HCT116 (cell line): ENCODE measurements around the gene RXFP2.

Experiments
- CEBPB ChIP-seq: IDR thresholded peaks from 2 replicates; pipeline ENCODE4 v1.6.1; 2012; ENCODE audit warnings: low read depth
- EZH2 ChIP-seq: fragments of 200-600 bp; sonication (generic); IDR thresholded peaks from 2 replicates; pipeline ENCODE4 v1.6.1; 2017; ENCODE audit warnings: antibody characterized with exemption, mixed run types
- JUND ChIP-seq: IDR thresholded peaks from 2 replicates; pipeline ENCODE4 v1.6.1; 2012
- POLR2A ChIP-seq: IDR thresholded peaks from 2 replicates; pipeline ENCODE4 v1.7.0; 2011; ENCODE audit warnings: borderline replicate concordance; ENCODE audit not compliant: insufficient read depth, insufficient read length; ENCODE audit errors: extremely low read depth
- POLR2AphosphoS5 ChIP-seq: IDR thresholded peaks from 2 replicates; pipeline ENCODE4 v1.6.1; 2011; ENCODE audit warnings: mild to moderate bottlenecking, low read depth, low read length, moderate library complexity
- RAD21 ChIP-seq: IDR thresholded peaks from 2 replicates; pipeline ENCODE4 v1.6.1; 2012; ENCODE audit warnings: low read depth, mild to moderate bottlenecking
- SIN3A ChIP-seq: IDR thresholded peaks from 2 replicates; pipeline ENCODE4 v1.6.1; 2012; ENCODE audit warnings: low read depth
- TCF7L2 ChIP-seq: IDR thresholded peaks from 2 replicates; pipeline ENCODE4 v1.7.0; 2011; ENCODE audit warnings: borderline replicate concordance, inconsistent platforms; ENCODE audit not compliant: insufficient read depth, insufficient read length; ENCODE audit errors: extremely low read depth
- ZFX ChIP-seq: fragments of 450-650 bp; IDR thresholded peaks from 2 replicates; pipeline ENCODE4 v1.6.1; 2017
- TF ChIP-seq, protein P1 (sequence below), 3 experiments: fragments of 200-600 bp in 1 of 3; sonication (generic) in 1 of 3; IDR thresholded peaks in 2 of 3; conservative IDR thresholded peaks in 1 of 3; 2 replicates each; pipeline ENCODE4 v1.5.1; 2012 to 2017; ENCODE audit warnings: low read depth in 2 of 3, low read length in 2 of 3, antibody characterized with exemption in 1 of 3, borderline replicate concordance in 1 of 3, control low read depth in 1 of 3, mild to moderate bottlenecking in 1 of 3, mixed read lengths in 1 of 3, mixed run types in 1 of 3, moderate library complexity in 1 of 3; ENCODE audit not compliant: insufficient read depth in 1 of 3

- TF ChIP-seq, protein P1, sequence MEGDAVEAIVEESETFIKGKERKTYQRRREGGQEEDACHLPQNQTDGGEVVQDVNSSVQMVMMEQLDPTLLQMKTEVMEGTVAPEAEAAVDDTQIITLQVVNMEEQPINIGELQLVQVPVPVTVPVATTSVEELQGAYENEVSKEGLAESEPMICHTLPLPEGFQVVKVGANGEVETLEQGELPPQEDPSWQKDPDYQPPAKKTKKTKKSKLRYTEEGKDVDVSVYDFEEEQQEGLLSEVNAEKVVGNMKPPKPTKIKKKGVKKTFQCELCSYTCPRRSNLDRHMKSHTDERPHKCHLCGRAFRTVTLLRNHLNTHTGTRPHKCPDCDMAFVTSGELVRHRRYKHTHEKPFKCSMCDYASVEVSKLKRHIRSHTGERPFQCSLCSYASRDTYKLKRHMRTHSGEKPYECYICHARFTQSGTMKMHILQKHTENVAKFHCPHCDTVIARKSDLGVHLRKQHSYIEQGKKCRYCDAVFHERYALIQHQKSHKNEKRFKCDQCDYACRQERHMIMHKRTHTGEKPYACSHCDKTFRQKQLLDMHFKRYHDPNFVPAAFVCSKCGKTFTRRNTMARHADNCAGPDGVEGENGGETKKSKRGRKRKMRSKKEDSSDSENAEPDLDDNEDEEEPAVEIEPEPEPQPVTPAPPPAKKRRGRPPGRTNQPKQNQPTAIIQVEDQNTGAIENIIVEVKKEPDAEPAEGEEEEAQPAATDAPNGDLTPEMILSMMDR (IDR thresholded peaks at IDR 0.05 in 2 of 3, conservative IDR thresholded peaks at IDR 0.05 in 1 of 3; ENCODE audit: borderline replicate concordance in 1 of 3, insufficient read depth in 1 of 3, low read depth in 2 of 3, low read length in 2 of 3): no peak
- TF ChIP-seq CEBPB (no peak), EZH2 (no peak), POLR2A (no peak), ZFX (no peak), JUND (no peak), POLR2AphosphoS5 (no peak), TCF7L2 (no peak), SIN3A (no peak), RAD21 (no peak)
These were observed 8.0 kb downstream of the RXFP2 start for GRCh38 chr13:31747291-31747690.
